Measurements from ENCODE around the gene YWHAE.

DNA sequence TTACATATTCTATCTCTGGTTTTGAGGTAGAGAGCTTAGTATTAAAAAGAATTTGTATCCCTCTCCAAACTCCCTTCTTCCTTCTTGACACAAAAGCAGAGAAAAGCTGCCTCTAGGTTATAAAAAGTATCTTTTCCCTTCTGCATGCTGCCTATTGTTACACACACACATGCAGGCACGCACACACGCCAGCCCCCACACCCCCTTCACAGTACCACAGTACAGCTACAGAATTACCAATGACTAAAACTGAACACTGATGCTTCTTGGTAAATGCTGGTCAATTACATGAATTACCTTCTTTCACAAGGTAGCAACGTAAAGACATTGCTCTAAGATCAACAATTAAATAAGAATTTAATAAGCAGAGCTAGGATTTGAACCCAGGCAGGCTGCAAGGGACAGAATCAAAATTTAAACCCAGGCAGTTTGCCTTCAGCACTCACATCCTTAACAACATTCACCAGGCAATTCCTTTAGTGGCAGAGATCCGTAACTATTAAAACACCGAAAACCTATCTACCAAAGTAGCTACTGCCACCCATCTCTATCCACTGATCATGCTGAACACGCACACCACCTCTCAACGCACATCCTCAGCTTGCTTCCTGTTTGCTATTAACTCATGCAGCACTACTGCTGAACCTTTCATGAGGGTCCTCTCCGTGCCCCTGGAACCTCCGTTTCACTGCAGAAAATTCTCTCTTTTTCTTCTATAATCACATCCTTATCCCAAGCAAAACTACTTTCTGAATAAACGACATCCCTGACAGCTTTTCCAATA lies 37.8 kb downstream of the YWHAE start:
- no peak for TF ChIP-seq EZH2phosphoT487 (IDR thresholded peaks at IDR 0.05; ENCODE audit: insufficient read depth, low read depth)
- TF ChIP-seq EZH2 (IDR thresholded peaks at IDR 0.05; ENCODE audit: insufficient read depth, poor library complexity, severe bottlenecking), result no peak

Measured in GM23248 (cell line).